ENCODE data around the gene CLEC7A.

CLEC7A gene

DNA sequence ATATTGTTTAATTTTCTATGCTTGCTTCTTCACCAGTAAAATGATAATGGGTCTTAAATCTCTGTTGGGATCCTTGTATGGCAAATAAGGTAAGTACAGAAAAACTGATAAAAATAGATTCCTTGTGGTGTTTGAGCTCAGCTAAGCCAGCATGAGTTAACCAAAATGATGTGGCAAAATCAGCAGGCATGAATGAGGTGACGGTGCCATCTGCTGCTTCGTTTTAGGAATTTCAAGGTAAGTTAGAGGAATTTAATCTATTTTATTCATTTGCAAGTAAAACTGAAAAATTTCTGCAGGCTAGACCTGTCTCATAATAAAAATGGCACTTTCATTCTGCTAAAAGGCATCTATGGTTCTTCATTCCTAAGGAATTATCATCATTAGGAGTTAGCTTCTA, 10.0 kb upstream of the CLEC7A start:
- DNase-seq: peak; percentile 54

DNA sequence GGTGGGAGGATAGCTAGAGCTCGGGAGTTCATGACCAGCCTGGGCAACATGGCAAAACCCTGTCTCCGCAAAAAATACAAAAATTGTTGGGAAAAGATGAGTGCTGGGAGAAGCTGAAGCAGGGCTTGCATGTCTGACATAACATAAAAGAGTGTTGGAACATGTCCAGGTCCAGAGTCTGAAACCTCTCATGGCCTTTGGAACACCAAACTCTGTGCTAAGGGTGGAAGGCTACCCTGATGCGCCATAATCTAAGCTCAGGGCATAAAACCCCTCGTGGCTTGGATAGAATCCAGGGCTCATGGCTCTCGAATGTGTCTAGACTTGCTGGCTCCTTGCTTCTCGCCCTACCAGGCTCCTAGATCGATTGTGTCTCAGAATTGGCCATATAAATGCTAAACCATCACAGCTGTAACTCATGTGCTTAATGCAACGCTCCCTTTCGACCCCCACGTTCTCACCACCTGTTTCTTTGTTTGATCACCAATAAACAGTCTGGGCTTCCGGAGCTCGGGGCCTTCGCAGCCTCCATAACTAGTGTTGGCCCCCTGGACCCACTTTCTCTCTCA, 6.7 kb upstream of the CLEC7A start:
- no peak for DNase-seq

DNA sequence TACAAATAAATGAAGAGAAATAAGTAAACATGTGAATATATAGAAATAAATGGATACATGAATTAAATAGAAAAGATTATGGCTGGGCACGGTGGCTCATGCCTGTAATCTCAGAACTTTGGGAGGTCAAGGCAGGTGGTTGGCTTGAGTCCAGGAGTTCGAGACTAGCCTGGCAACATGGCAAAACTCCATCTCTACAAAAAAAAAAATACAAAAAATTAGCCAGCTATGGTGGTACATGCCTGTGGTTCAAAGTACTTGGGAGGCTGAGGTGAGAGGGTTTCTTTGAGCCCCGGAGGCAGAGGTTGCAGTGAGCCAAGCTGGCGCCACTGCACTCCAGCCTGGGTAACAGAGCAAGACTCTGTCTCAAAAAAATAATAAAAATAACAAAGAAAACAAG, 5.1 kb upstream of the CLEC7A start:
- no peak for DNase-seq

DNA sequence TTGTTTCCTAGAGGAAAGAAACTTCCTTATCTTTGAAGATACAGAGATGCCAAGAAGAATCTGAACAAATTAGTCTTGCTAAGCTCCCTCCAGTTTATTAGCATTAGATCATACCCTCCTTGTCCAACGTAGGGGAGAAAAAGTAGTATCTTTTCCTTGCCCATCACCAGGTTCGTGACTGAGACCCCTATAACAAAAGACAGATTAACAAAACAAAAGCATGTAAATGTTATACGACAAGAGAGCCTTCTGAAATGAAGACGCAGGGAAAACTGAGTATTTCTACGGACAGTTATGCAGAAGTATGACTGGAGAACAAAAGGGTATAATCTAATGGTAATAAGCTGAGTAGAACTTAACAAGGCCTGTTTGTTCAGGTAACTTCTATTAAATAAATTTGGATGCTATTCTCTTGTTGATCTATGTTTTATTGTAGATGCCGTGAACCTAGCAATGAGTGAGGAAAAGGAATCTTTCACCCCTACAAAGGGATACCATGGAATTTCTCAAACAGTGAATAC, 2.9 kb upstream of the CLEC7A start:
- no peak for DNase-seq

DNA sequence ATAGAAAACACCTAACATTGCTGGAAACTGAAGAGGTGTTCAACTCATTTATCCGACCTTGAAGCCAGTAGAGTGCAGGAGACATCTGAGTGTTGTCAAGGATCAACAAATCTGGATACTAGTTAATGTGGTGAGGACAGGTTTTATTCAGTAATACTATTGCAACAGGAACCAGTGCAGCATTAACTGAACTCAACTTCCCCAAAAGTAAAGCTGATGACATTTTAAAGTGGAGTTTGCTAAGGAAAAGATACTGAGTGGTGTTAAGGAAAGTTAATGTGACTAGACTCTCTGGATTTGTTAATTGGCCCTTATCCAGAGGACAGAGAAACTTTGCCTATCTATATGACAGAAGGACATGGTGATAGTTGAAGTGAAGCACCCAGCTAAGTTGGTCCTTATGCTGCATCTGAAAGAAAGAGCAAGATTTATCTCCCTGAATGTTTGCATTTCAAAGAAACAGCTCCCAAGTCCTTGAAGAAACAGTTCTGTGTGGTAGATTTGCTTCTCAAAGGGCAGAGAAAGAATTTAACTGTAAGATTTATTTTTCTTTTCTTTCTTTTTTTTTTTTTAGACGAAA, 1.2 kb upstream of the CLEC7A start:
- no peak for DNase-seq

DNA sequence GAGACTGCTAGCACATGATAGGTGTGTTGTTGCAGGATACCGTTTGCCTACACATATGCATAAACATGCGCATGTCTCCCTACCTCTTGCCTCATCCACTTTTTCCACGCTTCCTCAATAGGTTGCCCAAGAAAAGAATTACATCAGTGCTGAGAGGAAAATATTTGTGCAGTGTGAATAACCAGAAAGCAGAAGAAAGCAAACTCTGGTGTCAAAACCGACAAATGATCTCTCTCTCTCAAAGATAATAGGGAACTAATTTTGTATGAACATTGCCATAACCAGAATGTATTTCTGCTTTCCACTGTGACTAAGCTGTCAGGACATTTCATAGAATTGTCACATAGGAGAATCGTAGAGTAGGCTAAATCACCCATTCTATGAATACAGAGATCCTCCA, 1.3 kb downstream of the CLEC7A start:
- no peak for DNase-seq

DNA sequence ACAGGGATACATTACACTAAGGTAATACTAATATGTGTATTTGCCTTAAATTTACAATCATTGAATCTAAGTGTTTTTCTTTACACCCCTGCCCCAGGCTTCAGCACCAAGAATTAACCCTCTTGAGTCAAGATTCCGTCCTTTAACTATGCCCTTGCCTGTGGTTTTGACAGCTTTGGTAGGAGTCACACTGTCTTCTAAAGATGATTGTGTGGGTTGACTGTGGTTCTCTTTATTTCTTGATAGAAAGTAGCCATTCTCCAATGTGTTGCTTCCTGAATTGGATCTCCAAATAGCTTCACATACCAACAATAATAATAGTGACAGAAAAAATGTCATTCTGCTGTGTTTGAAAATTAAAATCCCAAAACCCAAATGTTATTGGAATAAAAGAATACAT, 3.6 kb downstream of the CLEC7A start:
- no peak for DNase-seq

DNA sequence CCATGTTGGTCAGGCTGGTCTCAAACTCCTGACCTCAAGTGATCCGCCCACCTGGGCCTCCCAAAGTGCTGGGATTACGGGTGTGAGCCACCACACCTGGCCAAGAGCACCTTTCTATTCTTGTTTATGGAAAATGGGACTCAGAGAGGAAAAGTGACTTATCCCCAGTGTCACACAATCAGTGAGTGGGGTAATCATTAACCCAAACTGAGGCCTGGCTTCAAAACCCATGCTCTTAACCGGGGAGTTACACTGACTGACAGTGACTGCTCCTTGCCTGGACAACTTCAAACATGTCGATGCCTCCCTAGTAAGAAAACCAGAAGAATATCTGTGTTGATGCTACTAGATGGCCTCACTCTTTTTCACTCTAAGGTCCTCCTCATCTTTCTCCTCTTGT, 7.3 kb downstream of the CLEC7A start:
- no peak for DNase-seq

DNA sequence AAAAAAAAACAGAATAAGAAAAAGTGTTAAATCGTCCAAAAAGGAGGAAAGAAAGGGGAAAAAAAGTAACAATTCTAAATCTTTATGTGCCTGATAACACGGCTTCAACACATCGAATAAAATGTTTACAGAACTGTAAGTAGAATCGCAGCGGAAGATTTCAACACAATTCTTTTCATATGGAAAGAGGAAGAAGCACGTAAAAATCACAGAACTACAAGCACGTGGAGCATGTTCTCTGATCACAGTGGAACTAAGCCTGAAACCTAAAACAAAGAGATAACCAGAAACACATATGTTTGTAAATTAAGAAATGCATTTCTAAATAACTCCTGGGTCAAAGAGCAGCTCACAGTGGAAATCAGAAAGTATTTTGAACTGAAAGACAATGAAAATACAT, 8.7 kb downstream of the CLEC7A start:
- no peak for DNase-seq

DNA sequence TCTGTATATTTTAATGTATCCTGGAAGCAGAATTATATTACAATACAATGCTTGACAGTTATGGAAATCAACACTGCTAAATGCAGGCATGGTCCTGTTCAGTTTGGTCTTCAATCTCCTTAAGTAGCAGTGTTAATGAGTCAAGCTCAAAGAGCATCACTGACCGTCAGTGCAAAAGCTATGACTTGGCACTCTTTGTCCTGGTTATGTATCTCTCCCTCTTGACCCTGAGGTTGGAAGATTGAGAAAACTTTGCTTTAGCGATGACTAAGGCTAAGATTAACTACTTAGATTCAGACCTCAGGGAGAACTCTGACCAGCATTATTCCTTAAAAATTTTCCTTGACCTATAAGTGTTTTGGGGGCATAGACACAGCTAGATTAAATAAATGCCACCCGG, 10.9 kb downstream of the CLEC7A start:
- DNase-seq: no peak

DNA sequence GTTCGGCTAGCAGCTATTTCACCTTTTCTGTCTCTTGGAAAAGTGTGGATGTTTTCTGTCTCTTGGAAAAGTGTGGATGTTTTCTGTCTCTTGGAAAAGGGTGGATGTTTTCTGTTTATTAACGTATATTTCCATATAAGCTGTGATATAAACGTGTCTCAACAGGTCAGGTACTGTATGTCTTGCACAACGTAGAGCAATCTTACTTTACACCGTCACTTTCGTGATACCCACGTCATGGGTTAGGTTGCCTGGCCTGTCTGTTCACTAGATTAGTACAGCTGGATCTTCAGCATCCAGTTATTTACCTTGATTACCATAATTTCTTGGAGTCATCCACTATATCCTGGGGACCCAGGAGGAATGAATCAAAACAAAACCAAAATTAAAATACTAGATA, 14.1 kb downstream of the CLEC7A start:
- DNase-seq: no peak

DNA sequence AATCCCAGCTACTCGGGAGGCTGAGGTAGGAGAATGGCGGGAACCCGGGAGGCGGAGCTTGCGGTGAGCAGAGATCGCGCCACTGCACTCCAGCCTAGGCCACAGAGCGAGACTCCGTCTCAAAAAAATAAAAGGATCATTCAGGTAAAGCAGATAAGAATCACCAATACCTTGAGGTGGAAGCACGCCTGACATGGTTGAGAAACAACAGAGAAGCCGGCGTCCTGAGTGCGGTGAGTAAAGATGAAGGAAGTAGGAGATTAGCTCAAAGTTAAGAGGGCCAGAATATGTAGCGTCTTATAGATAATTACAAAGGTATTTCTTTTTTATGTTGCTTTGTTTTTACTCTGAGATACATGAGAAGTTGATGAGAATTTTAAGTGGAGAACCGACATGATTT, 14.7 kb downstream of the CLEC7A start:
- no peak for DNase-seq

DNA sequence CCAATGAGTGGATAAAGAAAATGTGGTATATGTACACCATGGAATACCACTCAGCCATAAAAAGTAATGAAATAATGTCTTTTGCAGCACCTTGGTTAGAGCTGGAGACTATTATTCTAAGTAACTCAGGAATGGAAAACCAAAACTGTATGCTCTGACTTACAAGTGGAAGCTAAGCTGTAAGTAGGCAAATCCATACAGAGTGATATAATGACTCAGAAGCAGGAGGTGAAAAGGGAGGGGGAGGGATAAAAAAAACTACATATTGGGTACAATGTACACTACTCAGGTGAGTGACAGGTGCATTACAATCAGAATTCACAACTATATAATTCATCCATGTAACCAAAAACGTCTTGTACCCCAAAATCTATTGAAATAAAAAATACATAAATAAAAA, 16.1 kb downstream of the CLEC7A start:
- no peak for DNase-seq

DNA sequence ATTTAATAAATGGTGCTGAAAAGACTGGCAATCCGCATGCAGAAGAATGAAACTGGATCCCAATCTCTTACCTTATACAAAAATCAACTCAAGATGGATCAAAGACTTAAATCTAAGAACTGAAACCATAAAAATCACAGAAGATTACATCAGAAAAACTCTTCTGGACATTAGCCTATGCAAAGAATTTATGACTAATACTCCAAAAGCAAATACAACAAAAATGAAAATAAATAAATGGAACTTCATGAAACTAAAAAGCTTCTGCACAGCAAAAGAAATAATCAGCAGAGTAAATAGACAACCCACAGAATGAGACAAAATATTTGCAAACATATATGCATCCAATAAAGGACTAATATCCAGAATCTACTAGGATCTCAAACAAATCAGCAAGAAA, 16.9 kb downstream of the CLEC7A start:
- peak; percentile 5 for DNase-seq

DNA sequence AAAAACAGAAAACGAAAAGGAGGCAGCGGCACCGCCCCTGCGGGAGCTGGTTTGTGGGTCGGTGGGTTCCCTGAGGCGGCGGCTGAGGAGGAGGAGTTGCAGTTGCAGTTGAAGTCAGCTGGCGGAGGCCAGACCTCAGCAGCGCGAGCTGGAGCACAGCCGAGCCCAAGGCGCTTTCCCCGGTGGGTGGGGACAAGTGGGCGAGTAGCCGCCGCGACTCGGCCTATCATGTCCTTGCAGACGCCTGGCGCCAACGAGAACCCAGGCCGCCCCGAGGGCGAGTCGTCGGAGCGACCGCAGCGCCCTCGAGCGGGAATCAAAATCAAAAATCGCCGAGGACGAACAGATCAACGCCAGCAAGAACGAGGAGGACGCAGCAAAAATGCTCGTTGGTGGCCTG, 18.5 kb downstream of the CLEC7A start:
- DNase-seq: no peak

DNA sequence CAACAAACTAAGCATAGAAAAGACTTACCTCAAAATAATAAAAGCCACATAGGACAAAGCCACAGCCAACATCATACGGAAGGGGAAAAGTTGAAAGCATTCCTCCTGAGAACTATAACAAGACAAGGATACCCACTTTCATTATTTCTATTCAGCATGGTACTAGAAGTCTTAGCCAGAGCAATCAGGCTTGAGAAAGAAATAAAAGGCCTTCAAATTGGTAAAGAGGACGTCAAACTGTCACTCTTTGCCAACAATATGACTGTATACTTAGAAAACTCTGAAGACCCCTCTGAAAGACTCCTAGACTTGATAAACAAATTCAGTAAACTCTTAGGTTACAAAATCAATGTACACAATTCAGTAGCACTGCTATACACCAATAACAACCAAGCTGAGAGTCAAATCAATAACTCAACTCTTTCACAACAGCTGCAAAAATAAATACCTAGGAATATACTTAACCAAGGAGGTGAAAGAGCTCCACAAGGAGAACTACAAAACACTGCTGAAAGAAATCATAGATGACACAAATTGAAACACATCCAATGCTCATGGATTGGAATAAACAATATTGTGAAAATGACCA, 19.6 kb downstream of the CLEC7A start:
- no peak for DNase-seq

DNA sequence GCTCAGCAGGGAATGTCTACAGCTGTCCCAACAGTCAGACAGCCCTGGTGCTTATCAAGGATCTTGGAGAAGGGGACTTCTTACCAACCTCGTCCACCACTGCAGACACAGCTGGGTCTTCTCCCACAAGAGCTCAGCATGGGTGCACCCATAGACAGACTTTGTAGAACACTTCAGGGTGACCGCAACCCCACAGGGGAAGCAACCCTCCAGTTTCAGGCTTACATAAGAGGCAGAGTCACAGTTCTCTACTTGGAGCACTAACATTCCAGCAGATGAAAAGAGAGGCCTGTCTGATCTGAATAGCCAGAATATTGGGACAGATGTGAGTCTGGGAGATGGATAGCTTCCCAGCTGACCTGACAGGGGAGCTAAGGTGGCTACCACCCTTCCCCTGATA, 27.7 kb downstream of the CLEC7A start:
- DNase-seq: no peak

DNA sequence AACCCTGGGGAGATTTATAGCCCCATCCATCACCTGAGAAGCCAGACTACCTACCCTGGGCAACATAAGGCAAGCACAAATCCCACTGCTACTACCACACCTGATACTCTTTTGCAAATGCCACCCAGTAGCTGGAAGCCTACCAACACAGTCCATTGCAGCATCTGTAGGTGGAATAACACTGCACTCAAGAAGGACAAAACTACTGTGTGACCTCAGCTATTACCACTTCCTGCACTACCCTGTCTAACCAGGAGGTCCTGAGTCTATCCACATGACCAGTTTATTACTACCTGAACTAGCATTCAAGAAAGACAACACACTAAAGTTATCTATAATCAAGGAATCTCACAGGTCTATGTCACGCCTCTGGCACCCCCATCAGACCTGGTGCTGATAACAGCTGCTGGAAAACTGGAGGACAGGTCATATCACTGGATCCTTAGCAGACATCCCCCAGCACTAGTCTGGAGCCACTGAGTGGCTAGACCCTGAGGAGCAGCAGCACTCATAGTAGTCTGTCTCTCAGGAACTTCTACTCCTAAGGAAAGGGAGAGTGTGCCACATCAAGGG, 28.3 kb downstream of the CLEC7A start:
- no peak for DNase-seq

DNA sequence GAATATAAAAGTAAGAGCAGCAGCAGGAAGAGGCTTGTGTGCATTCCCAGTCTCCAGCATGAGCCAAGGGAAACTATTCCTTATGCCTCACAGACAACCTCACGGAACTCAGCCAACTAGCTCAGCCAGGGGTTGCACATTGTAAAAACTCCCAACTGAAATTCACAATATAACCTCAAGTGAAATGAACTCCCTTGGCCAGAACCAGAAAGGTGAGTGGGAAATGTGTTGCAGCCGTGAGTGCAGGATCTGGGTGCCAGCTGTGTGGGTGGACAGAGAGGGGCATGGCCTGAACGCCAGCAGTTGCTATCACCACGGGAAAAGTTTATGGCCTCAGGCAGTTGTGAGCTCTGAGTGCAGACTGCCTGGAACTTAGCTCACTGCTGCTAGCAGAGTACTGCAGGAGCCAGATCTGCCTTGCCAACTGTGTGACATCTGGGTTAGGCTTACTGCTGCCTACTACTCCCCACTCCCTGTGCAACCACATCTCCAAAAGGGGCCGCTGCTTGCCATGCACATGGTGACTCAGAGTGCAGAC, 28.9 kb downstream of the CLEC7A start:
- DNase-seq: peak; percentile 31

DNA sequence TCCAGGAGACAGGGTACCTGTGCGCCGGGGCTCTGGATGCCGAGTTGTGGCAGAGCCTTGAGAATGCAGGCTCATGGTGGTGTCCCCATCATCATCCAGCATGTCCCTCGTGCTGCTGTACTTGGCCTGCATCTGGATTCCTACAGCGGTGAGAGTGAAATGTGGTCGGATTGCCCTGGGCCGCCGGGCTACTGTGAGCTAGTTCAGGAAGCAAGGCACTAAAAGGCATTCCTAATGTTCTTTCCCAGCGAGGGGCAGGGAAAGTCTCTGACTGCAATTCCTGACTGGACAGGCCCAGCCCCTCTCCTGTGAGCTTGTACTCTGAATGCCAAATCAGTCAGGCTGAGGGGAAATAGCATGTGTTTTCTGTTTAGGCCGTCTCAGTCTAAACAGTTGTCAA, 31.2 kb downstream of the CLEC7A start, which contains the start of gene CLEC1A:
Gene CLEC1A (minus strand): TSS at position 195 of the 400 bp plus-strand sequence. CDS start 63 bp downstream, at position 132.
- DNase-seq: peak; percentile 13

DNA sequence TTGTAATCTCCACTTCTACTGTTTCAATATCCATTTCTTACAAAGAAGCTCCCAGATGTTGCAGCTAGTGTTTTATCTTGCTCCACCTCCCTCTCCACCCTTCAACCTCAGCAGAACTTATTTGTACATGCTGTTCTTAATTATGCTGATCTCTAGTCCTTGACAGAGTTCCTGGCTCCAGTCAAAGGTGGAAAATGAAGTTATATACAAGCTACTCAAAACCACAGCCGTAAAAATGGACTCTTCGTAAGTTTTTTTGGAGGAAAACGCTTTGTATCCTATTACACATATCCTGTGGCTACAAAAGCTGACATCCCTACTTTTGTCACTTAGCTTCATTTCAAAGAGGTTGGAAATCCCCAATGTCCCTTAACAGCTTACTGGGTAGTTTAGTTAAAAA, 32.5 kb downstream of the CLEC7A start:
- DNase-seq: no peak

DNA sequence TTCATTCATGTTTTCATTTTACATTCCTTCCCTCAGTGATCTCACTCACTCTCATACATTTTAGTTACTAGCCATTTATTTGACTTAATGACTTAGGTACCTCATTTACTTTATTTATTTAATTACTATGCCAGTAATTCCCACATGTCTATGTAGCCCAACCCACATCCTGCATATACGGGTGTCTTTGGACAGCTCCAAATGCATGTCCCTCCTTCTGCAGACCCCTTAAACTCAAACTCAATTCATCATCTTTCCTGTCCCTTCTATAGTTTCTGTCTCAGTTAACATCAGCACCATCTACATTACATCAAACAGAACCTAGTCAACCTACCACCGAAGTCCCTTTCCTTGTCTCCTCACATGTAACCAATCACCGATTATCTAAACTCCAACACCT, 34.0 kb downstream of the CLEC7A start:
- DNase-seq: no peak

DNA sequence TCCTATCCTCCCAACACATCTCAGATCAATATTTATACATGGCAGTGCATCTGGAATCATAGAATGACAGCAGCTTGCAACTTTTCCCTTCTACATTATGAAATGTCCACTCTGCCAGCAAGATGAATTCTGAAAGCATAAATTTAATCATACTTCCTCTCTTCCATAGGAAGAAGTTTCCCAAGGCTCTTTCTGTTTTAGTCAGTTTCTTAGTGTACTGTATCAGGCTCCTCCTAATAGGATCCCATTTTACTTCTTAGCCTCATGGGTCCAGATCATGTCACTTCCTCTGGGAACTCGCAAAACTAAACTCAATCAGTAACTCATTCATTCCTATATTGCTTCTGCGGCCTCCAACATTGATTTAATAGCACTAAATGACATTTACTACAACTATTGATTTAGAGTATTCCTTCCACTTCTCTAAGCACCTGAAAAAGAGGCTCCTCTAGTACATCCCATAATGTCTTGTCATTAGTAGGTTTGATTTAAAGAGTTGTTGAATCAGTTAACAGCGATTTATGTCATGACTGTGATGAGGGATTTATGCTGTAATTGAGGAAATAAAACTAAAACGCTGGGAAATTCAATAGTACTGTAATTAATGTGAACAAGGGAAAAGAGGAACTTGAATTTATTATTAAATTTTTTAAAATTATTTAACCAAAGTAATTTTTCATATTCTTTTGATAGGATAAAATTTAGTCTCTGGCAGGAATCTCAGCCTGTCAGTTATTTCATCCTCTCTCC, 35.2 kb downstream of the CLEC7A start:
- no peak for DNase-seq
